Measurements from ENCODE around the gene ENTPD6. TPM values are rescaled to one million over a fixed set of nuclear protein-coding genes. Genes with fewer than 3 reads are reported as not detected.

The ENTPD6 gene
- total and polyA plus RNA-seq, 2 of the 4 experiments (the other 2 are of a cell fraction), result 61.1 to 98.6 TPM

DNA sequence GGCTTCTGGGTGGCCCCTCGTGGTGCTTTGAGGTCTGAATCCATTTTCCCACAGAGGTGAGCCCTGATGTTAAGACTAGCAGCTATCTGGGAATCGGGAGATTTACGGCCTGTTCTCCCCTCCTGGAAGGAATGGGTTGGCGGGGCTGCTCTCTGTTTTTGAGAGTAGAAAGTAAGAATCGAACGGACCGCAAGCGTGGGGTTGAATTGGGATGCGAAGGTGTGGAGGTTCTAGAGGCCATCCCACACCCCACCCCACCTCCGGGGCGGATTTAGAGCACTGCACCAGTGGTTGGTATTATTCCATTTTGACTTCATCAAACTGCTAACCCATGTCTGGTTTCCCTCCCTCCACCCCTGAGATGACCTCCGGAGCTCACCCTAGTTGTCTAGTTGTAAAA, 63.8 kb downstream of the ENTPD6 start:
- WGBS, 2 experiments (ENCODE audit: extremely low coverage in 2 of 2, insufficient read length in 1 of 2), result no CpG with 5 or more reads among the region's 12 CpGs
- no peak overlapping the region for H3K14ac ChIP-seq (replicated peaks; ENCODE audit: low read depth, low read length)
- no peak overlapping the region for H3K4me3 ChIP-seq (ENCODE audit: insufficient read depth, low read depth, low read length)
- TF ChIP-seq RAD21 (IDR thresholded peaks at IDR 0.05; ENCODE audit: low read length) (no peak), SMC3 (IDR thresholded peaks at IDR 0.05; ENCODE audit: low read depth, low read length) (no peak), RCOR1 (IDR thresholded peaks at IDR 0.05; ENCODE audit: insufficient replicate concordance, low read length) (no peak), CHD1 (IDR thresholded peaks at IDR 0.05; ENCODE audit: low read depth, low read length) (no peak), POLR2A (IDR thresholded peaks at IDR 0.05; ENCODE audit: low read depth, low read length) (no peak), NFE2L2 (IDR thresholded peaks at IDR 0.05; ENCODE audit: low read depth, low read length) (no peak), MXI1 (IDR thresholded peaks at IDR 0.05; ENCODE audit: borderline replicate concordance, low read depth, low read length) (no peak), RFX5 (IDR thresholded peaks at IDR 0.05; ENCODE audit: low read depth, low read length) (no peak), MAFK (IDR thresholded peaks at IDR 0.05; ENCODE audit: low read depth, low read length) (no peak), FOS (IDR thresholded peaks at IDR 0.05; ENCODE audit: low read depth, low read length) (no peak), CEBPB (IDR thresholded peaks at IDR 0.05; ENCODE audit: low read depth, low read length) (no peak), BHLHE40 (IDR thresholded peaks at IDR 0.05; ENCODE audit: low read depth, low read length) (no peak), MAZ (IDR thresholded peaks at IDR 0.05; ENCODE audit: borderline replicate concordance, low read depth, low read length) (no peak)
- TF ChIP-seq, protein P1, sequence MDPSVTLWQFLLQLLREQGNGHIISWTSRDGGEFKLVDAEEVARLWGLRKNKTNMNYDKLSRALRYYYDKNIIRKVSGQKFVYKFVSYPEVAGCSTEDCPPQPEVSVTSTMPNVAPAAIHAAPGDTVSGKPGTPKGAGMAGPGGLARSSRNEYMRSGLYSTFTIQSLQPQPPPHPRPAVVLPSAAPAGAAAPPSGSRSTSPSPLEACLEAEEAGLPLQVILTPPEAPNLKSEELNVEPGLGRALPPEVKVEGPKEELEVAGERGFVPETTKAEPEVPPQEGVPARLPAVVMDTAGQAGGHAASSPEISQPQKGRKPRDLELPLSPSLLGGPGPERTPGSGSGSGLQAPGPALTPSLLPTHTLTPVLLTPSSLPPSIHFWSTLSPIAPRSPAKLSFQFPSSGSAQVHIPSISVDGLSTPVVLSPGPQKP (IDR thresholded peaks at IDR 0.05; ENCODE audit: borderline replicate concordance, low read depth, low read length), result no peak
- TF ChIP-seq, protein P2, sequence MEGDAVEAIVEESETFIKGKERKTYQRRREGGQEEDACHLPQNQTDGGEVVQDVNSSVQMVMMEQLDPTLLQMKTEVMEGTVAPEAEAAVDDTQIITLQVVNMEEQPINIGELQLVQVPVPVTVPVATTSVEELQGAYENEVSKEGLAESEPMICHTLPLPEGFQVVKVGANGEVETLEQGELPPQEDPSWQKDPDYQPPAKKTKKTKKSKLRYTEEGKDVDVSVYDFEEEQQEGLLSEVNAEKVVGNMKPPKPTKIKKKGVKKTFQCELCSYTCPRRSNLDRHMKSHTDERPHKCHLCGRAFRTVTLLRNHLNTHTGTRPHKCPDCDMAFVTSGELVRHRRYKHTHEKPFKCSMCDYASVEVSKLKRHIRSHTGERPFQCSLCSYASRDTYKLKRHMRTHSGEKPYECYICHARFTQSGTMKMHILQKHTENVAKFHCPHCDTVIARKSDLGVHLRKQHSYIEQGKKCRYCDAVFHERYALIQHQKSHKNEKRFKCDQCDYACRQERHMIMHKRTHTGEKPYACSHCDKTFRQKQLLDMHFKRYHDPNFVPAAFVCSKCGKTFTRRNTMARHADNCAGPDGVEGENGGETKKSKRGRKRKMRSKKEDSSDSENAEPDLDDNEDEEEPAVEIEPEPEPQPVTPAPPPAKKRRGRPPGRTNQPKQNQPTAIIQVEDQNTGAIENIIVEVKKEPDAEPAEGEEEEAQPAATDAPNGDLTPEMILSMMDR (conservative IDR thresholded peaks at IDR 0.05; ENCODE audit: low read depth, low read length), result no peak
- TF ChIP-seq, protein P3, sequence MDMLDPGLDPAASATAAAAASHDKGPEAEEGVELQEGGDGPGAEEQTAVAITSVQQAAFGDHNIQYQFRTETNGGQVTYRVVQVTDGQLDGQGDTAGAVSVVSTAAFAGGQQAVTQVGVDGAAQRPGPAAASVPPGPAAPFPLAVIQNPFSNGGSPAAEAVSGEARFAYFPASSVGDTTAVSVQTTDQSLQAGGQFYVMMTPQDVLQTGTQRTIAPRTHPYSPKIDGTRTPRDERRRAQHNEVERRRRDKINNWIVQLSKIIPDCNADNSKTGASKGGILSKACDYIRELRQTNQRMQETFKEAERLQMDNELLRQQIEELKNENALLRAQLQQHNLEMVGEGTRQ (IDR thresholded peaks at IDR 0.05; ENCODE audit: low read depth, low read length), result no peak
- no TSS peak for BruUV-seq (replicated peaks)
- peaks cover 24% of the 10 kb centered on the region for H3K36me3 ChIP-seq (ENCODE audit: control insufficient read depth, insufficient read depth, low read length)
- H3K23ac ChIP-seq (ENCODE audit: low read depth, low read length), result no peak overlapping the region
- no peak overlapping the region for H2AK9ac ChIP-seq (replicated peaks; ENCODE audit: low read depth, low read length, poor library complexity)
- dilution Hi-C loops (cut with HindIII; ENCODE audit: low sequenced_read_pairs, unreplicated experiment) (no loop called here), intact Hi-C loops (cut with micrococcal nuclease) (no loop called here), in situ Hi-C loops (cut with MboI; ENCODE audit: low sequenced_read_pairs) (loop anchor here (10.0 to 25.0 kb wide), 5 partner anchors 65 to 1622 kb away; partner anchors contain the start of genes APMAP, CST3 and ENTPD6)
- DNase-seq (no peak), ATAC-seq (ENCODE audit: low read depth) (no peak)
- H2BK20ac ChIP-seq (ENCODE audit: low read depth, low read length), result no peak overlapping the region
- no peaks in the 10 kb centered on the region for H3K27me3 ChIP-seq (ENCODE audit: control insufficient read depth, insufficient read depth, low read length)
- H2AFZ ChIP-seq (replicated peaks; ENCODE audit: low read length, poor library complexity), result no peak overlapping the region
- H4K5ac ChIP-seq (ENCODE audit: low read depth, low read length), result no peak overlapping the region
- H3K9me3 ChIP-seq (ENCODE audit: control insufficient read depth, insufficient read depth, low read length), result no peaks in the 10 kb centered on the region
- no peak overlapping the region for H2BK120ac ChIP-seq (ENCODE audit: low read depth, low read length)
- H4K20me1 ChIP-seq (ENCODE audit: insufficient read depth, low read length), result peaks cover 54% of the 10 kb centered on the region
- H4K8ac ChIP-seq (ENCODE audit: low read depth in 2 of 2, low read length in 2 of 2), result no peak overlapping the region
- no peak overlapping the region for H3K27ac ChIP-seq (ENCODE audit: insufficient read depth, low read length)
- H3K4me2 ChIP-seq (ENCODE audit: low read depth, low read length), result no peak overlapping the region
- ChIA-PET POLR2A (ENCODE audit: unreplicated experiment) (no interaction called here), CTCF (no interaction called here)
- no peak overlapping the region for H3K56ac ChIP-seq (ENCODE audit: extremely low read depth, insufficient read depth, low read length)
- H3K4me1 ChIP-seq (ENCODE audit: control insufficient read depth, insufficient read depth, low read length), result peaks cover 5% of the 10 kb centered on the region
- H3K4ac ChIP-seq (ENCODE audit: low read depth, low read length), result no peak overlapping the region
- H2AK5ac ChIP-seq (ENCODE audit: low read depth, low read length), result no peak overlapping the region
- peaks cover 24% of the 10 kb centered on the region; the same call in 1 of the 2 replicates for H3K9me1 ChIP-seq (ENCODE audit: insufficient read depth, low read length)
- H2BK15ac ChIP-seq (ENCODE audit: low read depth, low read length), result no peak overlapping the region
- H3K79me1 ChIP-seq (ENCODE audit: low read depth in 1 of 2, low read length in 2 of 2), result peaks cover 33 to 60% of the 10 kb centered on the region in 2 experiments
- no peak overlapping the region for H4K91ac ChIP-seq (ENCODE audit: insufficient read depth, low read depth, low read length)
- no peak overlapping the region for H3K18ac ChIP-seq (ENCODE audit: low read depth, low read length)
- no peak overlapping the region for H2BK5ac ChIP-seq (ENCODE audit: low read depth, low read length, poor library complexity, severe bottlenecking)
- no peak overlapping the region for H3K9ac ChIP-seq (ENCODE audit: low read depth, low read length)

Data from IMR-90 (cell line).